Activated CD4-positive, alpha-beta T cell treated with anti-CD3 and anti-CD28 coated beads, Interleukin-2, amount 10 ng/mL, durations not matched to agents 24 days and 14 days (primary cell): ENCODE measurements around the gene OGFR. TPM values are rescaled to one million over a fixed set of nuclear protein-coding genes. Genes with fewer than 3 reads are reported as not detected.
A peak's percentile ranks its signal among the peaks of the same experiment; 100 is the strongest.
"Not testable (repeated sequence)": the region's sequence is repeated elsewhere in the genome, so short reads cannot be mapped to it uniquely, and the experiment has no call there.

ENCODE experiments used
- DNase-seq: peaks from one replicate; pipeline ENCODE4 v3.0.0; 2022
- H3K27ac Mint-ChIP-seq: one replicate; pipeline ENCODE4 v1.8.0; 2022; ENCODE audit warnings: mild to moderate bottlenecking, mixed read lengths
- H3K27me3 Mint-ChIP-seq: one replicate; pipeline ENCODE4 v1.8.0; 2022; ENCODE audit warnings: mixed read lengths
- H3K36me3 Mint-ChIP-seq: one replicate; pipeline ENCODE4 v1.8.0; 2022; ENCODE audit warnings: low read depth, mild to moderate bottlenecking, mixed read lengths
- H3K4me1 Mint-ChIP-seq: one replicate; pipeline ENCODE4 v1.8.0; 2021; ENCODE audit warnings: mixed read lengths
- H3K4me3 Mint-ChIP-seq: one replicate; pipeline ENCODE4 v1.8.0; 2022; ENCODE audit warnings: mild to moderate bottlenecking, moderate library complexity, mixed read lengths
- H3K9me3 Mint-ChIP-seq: one replicate; pipeline ENCODE4 v1.8.0; 2021; ENCODE audit warnings: mixed read lengths
- intact Hi-C: fragments of 100-400 bp; cut with micrococcal nuclease; formaldehyde crosslinking; loops from one replicate; pipeline ENCODE4 v1.15.1; 2023
- total RNA-seq: library from RNA; stranded (reverse); gene quantifications from 2 replicates; pipeline ENCODE4 v1.2.3, GENCODE V29; 2022

The OGFR gene
- total RNA-seq, 1 donor from 2014 or later, result 49.1 TPM

DNA sequence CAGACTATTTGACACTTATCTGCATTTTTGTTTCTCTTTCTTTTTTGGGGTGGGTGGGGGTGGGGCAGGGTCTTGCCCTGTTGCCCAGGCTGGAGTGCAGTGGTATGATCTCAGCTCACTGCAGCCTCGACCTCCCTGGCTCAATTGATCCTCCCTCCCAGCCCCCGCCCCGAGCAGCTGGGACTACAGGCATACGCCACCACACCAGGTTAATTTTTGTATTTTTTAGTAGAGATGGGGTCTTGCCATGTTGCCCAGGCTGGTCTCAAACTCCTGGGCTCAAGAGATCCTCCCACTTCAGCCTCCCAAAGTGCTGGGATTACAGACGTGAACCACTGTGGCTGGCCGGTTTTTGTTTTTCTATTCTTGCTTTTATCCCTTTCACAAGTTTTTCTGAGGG, 48.7 kb downstream of the OGFR start:
- H3K27me3 Mint-ChIP-seq, H3K4me1 Mint-ChIP-seq, intact Hi-C loops, DNase-seq, H3K9me3 Mint-ChIP-seq, H3K4me3 Mint-ChIP-seq, H3K27ac Mint-ChIP-seq: not testable (repeated sequence)
- H3K36me3 Mint-ChIP-seq, result peaks cover 22% of the 10 kb centered on the region

DNA sequence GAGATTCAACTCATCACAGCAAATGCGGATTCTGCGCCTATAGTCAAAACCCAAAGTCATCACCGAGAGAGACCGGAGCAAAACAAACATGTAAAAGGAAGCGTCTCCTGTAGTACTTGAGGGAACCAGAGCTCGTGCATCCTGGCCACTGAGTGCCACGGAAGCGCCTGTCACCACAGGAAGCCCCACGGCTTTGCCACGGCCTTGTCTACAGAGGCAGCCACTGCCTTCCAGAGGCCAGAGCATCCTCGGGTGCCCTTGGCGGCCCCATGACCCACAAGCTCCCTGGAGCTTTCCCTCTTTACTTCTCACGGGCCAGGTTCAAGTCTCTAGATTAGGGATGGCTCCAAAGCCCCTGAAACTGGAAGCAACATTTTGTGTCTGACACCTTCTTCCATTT, 49.5 kb downstream of the OGFR start:
- Mint-ChIP-seq H3K4me1 (peaks cover 1% of the 10 kb centered on the region), H3K4me3 (no peak overlapping the region), H3K9me3 (no peaks in the 10 kb centered on the region), H3K27me3 (peaks cover 2% of the 10 kb centered on the region), H3K27ac (no peak overlapping the region), H3K36me3 (peaks cover 22% of the 10 kb centered on the region)
- intact Hi-C loops, result no loop called here
- DNase-seq, result no peak

DNA sequence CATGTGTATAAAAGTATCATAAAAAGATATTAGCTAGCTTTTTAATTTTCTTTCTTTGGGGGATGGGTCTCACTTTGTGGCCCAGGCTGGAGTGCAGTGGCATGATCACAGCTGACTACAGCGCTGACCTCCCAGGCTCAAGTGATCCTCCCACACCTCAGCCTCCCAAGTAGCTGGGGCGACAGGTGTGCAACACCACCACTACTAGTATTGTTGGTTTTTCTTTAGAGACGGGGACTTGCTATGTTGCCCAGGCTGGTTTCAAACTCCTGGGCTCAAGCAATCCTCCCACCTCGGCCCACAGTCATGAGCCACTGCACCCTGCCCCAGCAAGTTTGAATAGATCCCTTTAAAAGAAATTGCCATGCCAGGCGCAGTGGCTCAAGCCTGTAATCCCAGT, 50.5 kb downstream of the OGFR start:
- H3K27ac Mint-ChIP-seq, result no peak overlapping the region
- H3K27me3 Mint-ChIP-seq, result peaks cover 5% of the 10 kb centered on the region
- H3K36me3 Mint-ChIP-seq, result peaks cover 25% of the 10 kb centered on the region
- no peaks in the 10 kb centered on the region for H3K9me3 Mint-ChIP-seq
- intact Hi-C loops, result no loop called here
- DNase-seq, result no peak
- peaks cover 3% of the 10 kb centered on the region for H3K4me1 Mint-ChIP-seq
- no peak overlapping the region for H3K4me3 Mint-ChIP-seq

DNA sequence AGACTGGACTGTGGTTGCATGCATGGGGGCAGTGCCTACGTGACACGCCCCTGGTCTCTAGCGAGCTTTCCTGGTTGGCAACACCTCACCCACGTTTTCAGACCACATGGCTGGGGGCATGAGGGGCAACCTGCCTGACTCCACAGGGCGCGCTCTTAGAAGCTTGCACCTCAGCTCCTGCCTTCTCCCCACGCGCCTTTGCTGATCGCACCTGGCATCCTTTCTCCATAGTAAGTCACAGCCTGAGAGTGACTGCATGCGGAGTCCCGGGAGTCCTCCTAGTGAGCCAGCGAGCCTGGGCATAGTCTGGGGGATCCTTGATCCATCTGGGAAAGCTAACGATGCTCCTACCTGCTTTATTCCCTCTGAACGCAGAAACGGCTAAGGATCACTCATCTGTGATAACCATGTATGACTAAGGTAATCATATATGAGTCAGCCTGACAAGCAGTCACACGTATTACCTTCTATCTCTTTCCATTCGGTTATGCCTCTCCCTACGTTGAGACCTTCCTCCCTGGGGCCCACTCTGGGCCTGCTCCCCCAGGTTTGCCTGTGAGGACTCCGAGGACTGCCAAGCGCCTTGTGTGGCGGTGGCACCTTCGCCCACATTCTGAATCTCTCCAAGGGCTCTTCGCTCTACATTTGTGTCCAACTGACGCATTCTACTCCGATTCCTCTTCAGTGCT, 52.4 kb downstream of the OGFR start:
- DNase-seq, result no peak
- Mint-ChIP-seq H3K36me3 (peaks cover 27% of the 10 kb centered on the region), H3K27me3 (peaks cover 10% of the 10 kb centered on the region), H3K4me1 (peaks cover 6% of the 10 kb centered on the region), H3K9me3 (no peaks in the 10 kb centered on the region), H3K4me3 (no peak overlapping the region), H3K27ac (no peak overlapping the region)
- intact Hi-C loops, result no loop called here

DNA sequence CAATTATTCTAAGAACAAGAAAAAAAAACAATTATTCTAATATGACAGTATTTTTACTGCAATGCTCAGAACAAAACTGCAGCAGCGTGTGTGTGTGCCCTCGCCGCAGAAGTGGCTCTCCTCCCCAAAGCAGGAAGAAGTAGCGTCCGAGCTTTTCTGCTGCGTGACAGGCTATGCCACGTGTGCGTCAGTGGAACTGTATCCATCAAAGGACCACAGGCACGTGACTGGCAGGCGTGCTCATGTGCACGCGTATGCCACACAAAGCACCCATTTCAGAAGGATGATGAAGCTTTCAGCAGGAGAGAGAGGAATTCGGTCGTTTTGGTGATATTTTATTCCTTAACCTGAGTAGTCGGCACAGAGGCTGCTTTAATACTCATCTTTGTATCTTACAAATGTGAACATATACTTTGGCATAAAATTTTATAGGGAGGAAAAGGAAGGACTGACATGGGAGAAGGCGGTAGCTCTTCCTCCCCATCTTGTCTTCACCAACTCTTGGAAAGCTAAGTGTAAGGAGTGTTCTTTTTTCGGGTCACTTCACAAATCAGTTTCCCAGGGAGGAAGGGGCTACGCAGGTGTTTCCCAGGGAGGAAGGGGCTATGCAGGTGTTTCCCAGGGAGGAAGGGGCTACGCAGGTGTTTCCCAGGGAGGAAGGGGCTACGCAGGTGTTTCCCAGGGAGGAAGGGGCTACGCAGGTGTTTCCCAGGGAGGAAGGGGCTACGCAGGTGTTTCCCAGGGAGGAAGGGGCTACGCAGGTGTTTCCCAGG, 53.6 kb downstream of the OGFR start:
- Mint-ChIP-seq H3K9me3 (no peaks in the 10 kb centered on the region), H3K27me3 (peaks cover 16% of the 10 kb centered on the region), H3K4me1 (peaks cover 10% of the 10 kb centered on the region), H3K27ac (no peak overlapping the region), H3K4me3 (no peak overlapping the region), H3K36me3 (peaks cover 21% of the 10 kb centered on the region)
- no peak for DNase-seq
- intact Hi-C loops, result no loop called here

DNA sequence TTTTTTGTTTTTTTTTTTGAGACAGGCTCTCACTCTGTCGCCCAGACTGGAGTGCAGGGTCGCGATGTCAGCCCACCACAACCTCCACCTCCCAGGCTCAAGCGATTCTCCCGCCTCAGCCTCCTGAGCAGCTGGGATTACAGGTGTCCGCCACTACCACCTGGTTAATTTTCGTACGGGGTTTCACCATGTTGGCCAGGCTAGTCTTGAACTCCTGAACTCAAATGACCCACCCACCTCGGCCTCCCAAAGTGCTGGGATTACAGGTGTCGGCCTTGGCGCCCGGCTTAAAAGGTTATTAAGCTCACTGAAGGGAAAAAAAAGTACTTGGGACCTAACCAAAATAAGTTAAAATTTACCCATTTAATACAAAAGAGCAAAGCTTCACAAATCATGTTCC, 55.1 kb downstream of the OGFR start:
- no peak for DNase-seq
- Mint-ChIP-seq H3K4me1 (peaks cover 10% of the 10 kb centered on the region), H3K9me3 (no peaks in the 10 kb centered on the region), H3K4me3 (no peak overlapping the region), H3K27me3 (peaks cover 18% of the 10 kb centered on the region), H3K36me3 (peaks cover 13% of the 10 kb centered on the region), H3K27ac (no peak overlapping the region)
- intact Hi-C loops, result loop anchor here (5.0 kb wide), 2 partner anchors 37 to 52 kb away; no protein-coding TSS in a partner anchor

DNA sequence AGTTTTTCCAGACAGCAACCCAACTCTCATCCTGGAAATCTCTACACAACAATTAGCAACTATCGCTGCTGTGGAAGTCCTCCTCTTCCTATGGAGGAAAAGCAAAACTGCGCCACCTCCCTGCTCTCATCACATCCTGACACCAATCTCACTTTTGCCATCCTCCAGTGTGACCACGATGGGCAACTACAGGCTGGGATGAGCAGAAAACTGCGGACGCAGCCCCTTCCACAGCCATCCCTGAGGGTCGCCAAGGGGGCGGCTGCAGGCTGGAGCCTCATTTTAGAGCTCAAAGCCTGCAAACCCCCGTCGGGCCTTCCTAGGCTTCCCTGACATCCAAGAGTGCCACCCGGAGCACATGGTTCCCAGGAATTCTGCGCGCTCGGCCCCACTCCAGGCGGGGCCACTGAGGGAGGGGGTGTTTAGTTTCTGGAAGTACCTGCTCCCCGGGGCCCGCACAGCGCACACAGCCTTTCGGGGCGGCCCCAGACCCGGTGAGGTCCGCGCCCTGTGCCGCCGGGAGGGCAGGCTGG, 55.8 kb downstream of the OGFR start:
- Mint-ChIP-seq H3K27ac (no peak overlapping the region), H3K27me3 (peaks cover 21% of the 10 kb centered on the region), H3K4me3 (peak overlapping the region; percentile 64), H3K9me3 (no peaks in the 10 kb centered on the region), H3K36me3 (peaks cover 12% of the 10 kb centered on the region), H3K4me1 (peaks cover 10% of the 10 kb centered on the region)
- no peak for DNase-seq
- intact Hi-C loops, result loop anchor here (5.0 kb wide), 2 partner anchors 38 to 53 kb away; no protein-coding TSS in a partner anchor

DNA sequence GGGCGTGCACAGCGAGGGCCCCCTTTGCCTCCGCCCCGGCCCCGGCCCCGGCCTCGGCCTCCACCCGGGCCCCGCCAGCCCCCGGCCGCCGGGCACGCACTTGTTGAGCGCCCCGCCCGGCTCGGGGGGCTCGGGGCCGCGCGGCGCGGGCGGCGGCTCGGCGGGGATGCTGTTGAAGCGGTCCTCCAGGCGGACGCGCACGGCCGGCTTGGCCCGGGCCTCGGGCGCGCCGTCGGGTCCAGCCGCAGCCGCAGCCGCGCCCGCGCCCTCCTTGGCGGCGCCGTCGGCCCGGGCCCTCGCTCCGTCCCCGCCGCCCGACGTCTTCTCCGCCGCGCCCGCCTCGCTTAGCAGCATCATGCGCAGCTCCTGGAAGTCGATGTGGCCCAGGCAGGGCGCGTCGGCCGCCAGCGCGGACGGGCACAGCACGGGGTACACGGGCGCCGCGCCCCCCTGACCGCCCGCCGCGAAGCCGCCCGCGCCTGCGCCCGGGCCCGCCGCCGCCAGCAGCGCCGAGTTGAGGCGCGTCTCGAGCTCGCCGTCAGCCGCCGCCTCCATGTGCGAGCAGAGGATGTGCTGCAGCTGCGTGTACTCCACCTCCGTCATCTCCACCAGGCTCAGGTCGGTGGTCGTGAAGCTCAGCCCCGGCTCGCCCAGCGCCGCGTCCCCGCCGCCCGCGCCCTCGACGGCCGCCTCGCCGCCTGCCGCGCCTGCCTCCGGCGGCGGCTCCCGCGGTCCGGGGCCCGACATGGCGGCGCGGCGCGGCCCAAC, 56.5 kb downstream of the OGFR start:
- Mint-ChIP-seq H3K27ac (no peak overlapping the region), H3K4me1 (peaks cover 10% of the 10 kb centered on the region), H3K9me3 (no peaks in the 10 kb centered on the region), H3K4me3 (peak overlapping the region; percentile 28), H3K27me3 (peaks cover 24% of the 10 kb centered on the region), H3K36me3 (peaks cover 12% of the 10 kb centered on the region)
- intact Hi-C loops, result loop anchor here (5.0 kb wide), 2 partner anchors 39 to 54 kb away; no protein-coding TSS in a partner anchor
- peak; percentile 85 for DNase-seq

DNA sequence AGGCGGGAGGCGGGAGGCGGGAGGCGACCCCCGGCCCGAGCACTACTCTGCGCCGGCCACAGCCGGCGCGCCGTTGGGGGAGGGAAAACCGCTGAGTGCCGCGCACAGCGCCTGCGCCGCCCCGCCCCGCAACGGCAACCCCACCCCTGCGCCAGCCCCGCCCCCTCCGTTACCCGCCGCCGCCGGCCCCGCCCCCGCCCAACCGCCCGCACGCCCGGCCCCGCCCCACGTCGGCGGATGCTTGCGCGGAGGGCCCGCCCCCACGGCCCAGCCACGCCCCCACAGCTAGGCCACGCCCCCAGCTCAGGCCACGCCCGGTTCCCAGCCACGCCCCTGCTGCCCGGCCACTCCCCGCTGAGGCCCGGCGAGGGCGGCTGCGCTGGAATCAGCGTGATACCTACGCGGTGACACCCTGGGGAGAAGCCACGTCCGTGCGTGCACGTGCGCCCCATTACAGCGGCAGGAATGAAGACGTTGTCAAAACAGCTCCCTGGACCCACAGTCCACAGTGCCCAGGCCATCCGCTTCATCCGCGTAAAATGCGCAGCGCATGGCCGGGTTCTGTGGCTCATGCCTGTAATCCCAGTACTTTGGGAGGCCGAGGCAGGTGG, 57.2 kb downstream of the OGFR start, which contains the start of gene TCFL5:
Gene TCFL5 (minus strand): TSS at position 97 of the 611 bp plus-strand sequence. CDS start 152 bp downstream, outside the sequence.
- H3K9me3 Mint-ChIP-seq, result no peaks in the 10 kb centered on the region
- peaks cover 24% of the 10 kb centered on the region for H3K27me3 Mint-ChIP-seq
- peak within 1 kb of the TSS; percentile 64 for H3K4me3 Mint-ChIP-seq
- H3K27ac Mint-ChIP-seq, result peak within 1 kb of the TSS; percentile 42
- peaks cover 11% of the 10 kb centered on the region for H3K36me3 Mint-ChIP-seq
- peak; percentile 98 for DNase-seq
- peaks cover 10% of the 10 kb centered on the region for H3K4me1 Mint-ChIP-seq
- intact Hi-C loops, result loop anchor here (1.0 to 5.0 kb wide), 3 partner anchors 40 to 75 kb away; no protein-coding TSS in a partner anchor

Other genes with a start within 250 kb of the OGFR start
- gene SLCO4A1, start 162.3 kb upstream of the OGFR start, total RNA-seq, result 57.8 and 67.3 TPM in 2 replicates
- gene NTSR1, start 96.0 kb upstream of the OGFR start, total RNA-seq, result not detected in 2 replicates
- gene MRGBP, start 8.4 kb upstream of the OGFR start, total RNA-seq, result 19.4 and 19.6 TPM in 2 replicates
- 0.47 TPM in 1 of 2 replicates, not detected in the other for gene COL9A3, start 12.2 kb downstream of the OGFR start, total RNA-seq
- 5.8 and 6.2 TPM in 2 replicates for gene TCFL5, start 57.0 kb downstream of the OGFR start, total RNA-seq
- gene DIDO1, start 121.7 kb downstream of the OGFR start, total RNA-seq, result 58.5 and 61.2 TPM in 2 replicates
- gene GID8, start 133.3 kb downstream of the OGFR start, total RNA-seq, result 50.0 and 58.0 TPM in 2 replicates
- 13.0 and 14.0 TPM in 2 replicates for gene SLC17A9, start 147.9 kb downstream of the OGFR start, total RNA-seq
- gene BHLHE23, start 202.1 kb downstream of the OGFR start, total RNA-seq, result not detected in 2 replicates